ENCODE data around the gene TBC1D20. TPM values are rescaled to one million over a fixed set of nuclear protein-coding genes. Genes with fewer than 3 reads are reported as not detected.

Gene TBC1D20
- total RNA-seq, 5 donors from 2014 or later (not counting 1 experiment from before 2014, with no cell fraction given), result 28.9 to 42.7 (median 39.5) TPM

- CTCF ChIA-PET, result no interaction called here
- H3K36me3 Mint-ChIP-seq, result peaks cover 47% of the 10 kb centered on the region
- H3K27ac Mint-ChIP-seq, result no peak overlapping the region
Measured at GRCh38 chr20:444117-444516, 18.2 kb downstream of the TBC1D20 start.

GRCh38 chr20:443223-443775 is 19.0 kb downstream of the TBC1D20 start:
- Mint-ChIP-seq H3K4me3 (no peak overlapping the region), H3K4me1 (peaks cover 19 to 28% (median 20%) of the 10 kb centered on the region in 3 donors), H3K27me3 (no peaks in the 10 kb centered on the region), H3K27ac (no peak overlapping the region), H3K36me3 (peaks cover 47% of the 10 kb centered on the region), H3K9me3 (no peaks in the 10 kb centered on the region)
- no CpG with 5 or more reads among the region's 4 CpGs for WGBS (ENCODE audit: insufficient coverage)
- ATAC-seq (replicated peaks in 1 of 4), result no peak
- Histone ChIP-seq H3K36me3 (ENCODE audit: control insufficient read depth in 2 of 2, extremely low read depth in 1 of 2, insufficient read depth in 1 of 2, low read length in 1 of 2) (peaks cover 17 to 63% of the 10 kb centered on the region in 2 donors), H3K4me1 (ENCODE audit: control insufficient read depth in 1 of 2, extremely low read depth in 1 of 2, insufficient read depth in 2 of 2, low read length in 2 of 2) (peaks cover 9 to 20% of the 10 kb centered on the region in 2 experiments), H3K27me3 (replicated peaks in 1 of 2; ENCODE audit: control insufficient read depth in 2 of 2, extremely low read depth in 1 of 2, insufficient read depth in 2 of 2, low read length in 1 of 2) (no peaks in the 10 kb centered on the region), H3K4me3 (ENCODE audit: control insufficient read depth in 1 of 2, extremely low read depth in 1 of 2, low read length in 1 of 2) (no peak overlapping the region), H3K9me3 (no peaks in the 10 kb centered on the region), H3K27ac (ENCODE audit: low read length) (no peak overlapping the region)
- ChIA-PET CTCF (no interaction called here), POLR2A (no interaction called here)
- no peak for DNase-seq

More at GRCh38 chr20:444117-444516, 18.2 kb downstream of the TBC1D20 start:
- H3K9me3 ChIP-seq, result no peaks in the 10 kb centered on the region
- DNase-seq (no peak), ATAC-seq (replicated peaks in 1 of 4) (no peak)
- WGBS (ENCODE audit: insufficient coverage), result no CpG with 5 or more reads among the region's 3 CpGs
- no peak overlapping the region for H3K4me3 ChIP-seq (ENCODE audit: control insufficient read depth in 1 of 2, extremely low read depth in 1 of 2, low read length in 1 of 2)
- H3K9me3 Mint-ChIP-seq, result no peaks in the 10 kb centered on the region
- no peaks in the 10 kb centered on the region for H3K27me3 Mint-ChIP-seq
- no peak overlapping the region for H3K27ac ChIP-seq (ENCODE audit: low read length)
- H3K4me1 Mint-ChIP-seq, result peaks cover 11 to 19% (median 11%) of the 10 kb centered on the region in 3 donors
- peaks cover 6 to 12% of the 10 kb centered on the region in 2 experiments for H3K4me1 ChIP-seq (ENCODE audit: control insufficient read depth in 1 of 2, extremely low read depth in 1 of 2, insufficient read depth in 2 of 2, low read length in 2 of 2)
- no peaks in the 10 kb centered on the region for H3K27me3 ChIP-seq (replicated peaks in 1 of 2; ENCODE audit: control insufficient read depth in 2 of 2, extremely low read depth in 1 of 2, insufficient read depth in 2 of 2, low read length in 1 of 2)
- H3K4me3 Mint-ChIP-seq, result no peak overlapping the region
- POLR2A ChIA-PET, result no interaction called here
- peaks cover 17 to 63% of the 10 kb centered on the region in 2 donors for H3K36me3 ChIP-seq (ENCODE audit: control insufficient read depth in 2 of 2, extremely low read depth in 1 of 2, insufficient read depth in 1 of 2, low read length in 1 of 2)

GRCh38 chr20:440636-441035 is 21.7 kb downstream of the TBC1D20 start:
- DNase-seq, result no peak
- ChIA-PET POLR2A (no interaction called here), CTCF (no interaction called here)
- Mint-ChIP-seq H3K36me3 (peaks cover 53% of the 10 kb centered on the region), H3K27ac (no peak overlapping the region), H3K9me3 (no peaks in the 10 kb centered on the region), H3K27me3 (no peaks in the 10 kb centered on the region), H3K4me3 (no peak overlapping the region), H3K4me1 (peaks cover 37 to 51% (median 37%) of the 10 kb centered on the region in 3 donors)
- H3K4me3 ChIP-seq (ENCODE audit: control insufficient read depth in 1 of 2, extremely low read depth in 1 of 2, low read length in 1 of 2), result no peak overlapping the region
- H3K27me3 ChIP-seq (replicated peaks in 1 of 2; ENCODE audit: control insufficient read depth in 2 of 2, extremely low read depth in 1 of 2, insufficient read depth in 2 of 2, low read length in 1 of 2), result no peaks in the 10 kb centered on the region
- 96% methylated on average over 9 of the region's 13 CpGs for WGBS (ENCODE audit: insufficient coverage)
- H3K9me3 ChIP-seq, result no peaks in the 10 kb centered on the region
- no peak for ATAC-seq (replicated peaks in 1 of 4)
- H3K27ac ChIP-seq (ENCODE audit: low read length), result no peak overlapping the region
- peaks cover 16 to 45% of the 10 kb centered on the region in 2 experiments for H3K4me1 ChIP-seq (ENCODE audit: control insufficient read depth in 1 of 2, extremely low read depth in 1 of 2, insufficient read depth in 2 of 2, low read length in 2 of 2)
- peaks cover 22 to 66% of the 10 kb centered on the region in 2 donors for H3K36me3 ChIP-seq (ENCODE audit: control insufficient read depth in 2 of 2, extremely low read depth in 1 of 2, insufficient read depth in 1 of 2, low read length in 1 of 2)

- peaks cover 57% of the 10 kb centered on the region for H3K36me3 Mint-ChIP-seq
- no peaks in the 10 kb centered on the region for H3K27me3 ChIP-seq (replicated peaks in 1 of 2; ENCODE audit: control insufficient read depth in 2 of 2, extremely low read depth in 1 of 2, insufficient read depth in 2 of 2, low read length in 1 of 2)
- H3K4me3 ChIP-seq (ENCODE audit: control insufficient read depth in 1 of 2, extremely low read depth in 1 of 2, low read length in 1 of 2), result no peak overlapping the region
- H3K4me3 Mint-ChIP-seq, result peak overlapping the region in 1 of 3 donors; percentile 73
- ATAC-seq (replicated peaks in 1 of 4) (no peak), DNase-seq (no peak)
- WGBS (ENCODE audit: insufficient coverage), result 95% methylated on average over 4 of the region's 7 CpGs
- H3K4me1 Mint-ChIP-seq, result peaks cover 39 to 56% (median 42%) of the 10 kb centered on the region in 3 donors
- ChIA-PET POLR2A (no interaction called here), CTCF (interaction anchor here in 1 of 2 donors (0.5 kb wide), 1 partner anchor 18 kb away, joined by 3 read pairs; no protein-coding TSS in a partner anchor)
- H3K27ac Mint-ChIP-seq, result no peak overlapping the region
- H3K9me3 ChIP-seq, result no peaks in the 10 kb centered on the region
- H3K27me3 Mint-ChIP-seq, result no peaks in the 10 kb centered on the region
- peaks cover 16 to 50% of the 10 kb centered on the region in 2 experiments for H3K4me1 ChIP-seq (ENCODE audit: control insufficient read depth in 1 of 2, extremely low read depth in 1 of 2, insufficient read depth in 2 of 2, low read length in 2 of 2)
- H3K36me3 ChIP-seq (ENCODE audit: control insufficient read depth in 2 of 2, extremely low read depth in 1 of 2, insufficient read depth in 1 of 2, low read length in 1 of 2), result peaks cover 21 to 64% of the 10 kb centered on the region in 2 donors
- H3K27ac ChIP-seq (ENCODE audit: low read length), result no peak overlapping the region
- no peaks in the 10 kb centered on the region for H3K9me3 Mint-ChIP-seq
Measured at GRCh38 chr20:440148-440547, 22.2 kb downstream of the TBC1D20 start.

GRCh38 chr20:438571-439469 is 23.5 kb downstream of the TBC1D20 start:
- Histone ChIP-seq H3K9me3 (no peaks in the 10 kb centered on the region), H3K4me3 (ENCODE audit: control insufficient read depth in 1 of 2, extremely low read depth in 1 of 2, low read length in 1 of 2) (peak overlapping the region; percentile 8 to 70), H3K27ac (ENCODE audit: low read length) (peak overlapping the region; percentile 31), H3K27me3 (replicated peaks in 1 of 2; ENCODE audit: control insufficient read depth in 2 of 2, extremely low read depth in 1 of 2, insufficient read depth in 2 of 2, low read length in 1 of 2) (no peaks in the 10 kb centered on the region), H3K36me3 (ENCODE audit: control insufficient read depth in 2 of 2, extremely low read depth in 1 of 2, insufficient read depth in 1 of 2, low read length in 1 of 2) (peaks cover 17 to 59% of the 10 kb centered on the region in 2 donors), H3K4me1 (ENCODE audit: control insufficient read depth in 1 of 2, extremely low read depth in 1 of 2, insufficient read depth in 2 of 2, low read length in 2 of 2) (peaks cover 16 to 63% of the 10 kb centered on the region in 2 experiments)
- CTCF ChIA-PET, result interaction anchor here in 1 of 2 donors (0.8 to 1.6 kb wide), 4 partner anchors 24 to 84 kb away, joined by 3 to 6 read pairs (median 4); partner anchors contain the start of gene TBC1D20
- Mint-ChIP-seq H3K9me3 (no peaks in the 10 kb centered on the region), H3K4me3 (peak overlapping the region; percentile 67 to 75 (median 73)), H3K27ac (peak overlapping the region; percentile 68 to 83), H3K4me1 (peaks cover 49 to 68% (median 53%) of the 10 kb centered on the region in 3 donors), H3K27me3 (no peaks in the 10 kb centered on the region), H3K36me3 (peaks cover 48% of the 10 kb centered on the region)
- ATAC-seq (replicated peaks in 1 of 4) (peak; percentile 87 to 97 (median 94)), DNase-seq (peak; percentile 37 to 79 (median 58))
- POLR2A ChIA-PET, result interaction anchor here in 1 of 2 donors (0.6 kb wide), 1 partner anchor 53 kb away, joined by 3 read pairs; no protein-coding TSS in a partner anchor
- WGBS (ENCODE audit: insufficient coverage), result 12% methylated on average over 5 of the region's 18 CpGs

Data from T-cell (primary cell).